ENCODE data around the gene ZNF687.

Gene ZNF687

GRCh38 chr1:151281225-151281968 lies 702 bp upstream of the ZNF687 start:
- peak overlapping the region; percentile 35 for H2AFZ ChIP-seq (ENCODE audit: low read length, unreplicated experiment)
- H3K79me2 ChIP-seq (ENCODE audit: control insufficient read depth, insufficient read depth, low read length, unreplicated experiment), result peaks cover 20% of the 10 kb centered on the region
- H3K27me3 ChIP-seq (ENCODE audit: insufficient read depth, low read length), result no peaks in the 10 kb centered on the region
- H3K27ac ChIP-seq (ENCODE audit: low read depth, low read length), result peak overlapping the region; percentile 94
- no peaks in the 10 kb centered on the region; the same call in 1 of the 2 replicates for H3K36me3 ChIP-seq (ENCODE audit: insufficient read depth, low read length)
- peak overlapping the region; percentile 81 for H3K4me3 ChIP-seq (ENCODE audit: low read depth, low read length)
- H3K4me1 ChIP-seq (ENCODE audit: control insufficient read depth, insufficient read depth, low read length, unreplicated experiment), result peaks cover 13% of the 10 kb centered on the region

- peaks cover 20% of the 10 kb centered on the region for H3K79me2 ChIP-seq (ENCODE audit: control insufficient read depth, insufficient read depth, low read length, unreplicated experiment)
- no peaks in the 10 kb centered on the region; the same call in 1 of the 2 replicates for H3K36me3 ChIP-seq (ENCODE audit: insufficient read depth, low read length)
- peak overlapping the region; percentile 94 for H3K27ac ChIP-seq (ENCODE audit: low read depth, low read length)
- H3K4me1 ChIP-seq (ENCODE audit: control insufficient read depth, insufficient read depth, low read length, unreplicated experiment), result peaks cover 13% of the 10 kb centered on the region
- peak overlapping the region; percentile 81 for H3K4me3 ChIP-seq (ENCODE audit: low read depth, low read length)
- H3K27me3 ChIP-seq (ENCODE audit: insufficient read depth, low read length), result no peaks in the 10 kb centered on the region
- peak overlapping the region; percentile 73 for H2AFZ ChIP-seq (ENCODE audit: low read length, unreplicated experiment)
These were observed 1.0 kb downstream of the ZNF687 start for GRCh38 chr1:151282883-151283725.

- Histone ChIP-seq H3K27ac (ENCODE audit: low read depth, low read length) (no peak overlapping the region), H3K27me3 (ENCODE audit: insufficient read depth, low read length) (no peaks in the 10 kb centered on the region), H2AFZ (ENCODE audit: low read length, unreplicated experiment) (no peak overlapping the region), H3K4me1 (ENCODE audit: control insufficient read depth, insufficient read depth, low read length, unreplicated experiment) (peaks cover 13% of the 10 kb centered on the region), H3K4me3 (ENCODE audit: low read depth, low read length) (peak overlapping the region; percentile 81), H3K36me3 (ENCODE audit: insufficient read depth, low read length) (no peaks in the 10 kb centered on the region; the same call in 1 of the 2 replicates), H3K79me2 (ENCODE audit: control insufficient read depth, insufficient read depth, low read length, unreplicated experiment) (peaks cover 20% of the 10 kb centered on the region)
These were observed 2.0 kb downstream of the ZNF687 start for GRCh38 chr1:151284013-151284577.

DNA sequence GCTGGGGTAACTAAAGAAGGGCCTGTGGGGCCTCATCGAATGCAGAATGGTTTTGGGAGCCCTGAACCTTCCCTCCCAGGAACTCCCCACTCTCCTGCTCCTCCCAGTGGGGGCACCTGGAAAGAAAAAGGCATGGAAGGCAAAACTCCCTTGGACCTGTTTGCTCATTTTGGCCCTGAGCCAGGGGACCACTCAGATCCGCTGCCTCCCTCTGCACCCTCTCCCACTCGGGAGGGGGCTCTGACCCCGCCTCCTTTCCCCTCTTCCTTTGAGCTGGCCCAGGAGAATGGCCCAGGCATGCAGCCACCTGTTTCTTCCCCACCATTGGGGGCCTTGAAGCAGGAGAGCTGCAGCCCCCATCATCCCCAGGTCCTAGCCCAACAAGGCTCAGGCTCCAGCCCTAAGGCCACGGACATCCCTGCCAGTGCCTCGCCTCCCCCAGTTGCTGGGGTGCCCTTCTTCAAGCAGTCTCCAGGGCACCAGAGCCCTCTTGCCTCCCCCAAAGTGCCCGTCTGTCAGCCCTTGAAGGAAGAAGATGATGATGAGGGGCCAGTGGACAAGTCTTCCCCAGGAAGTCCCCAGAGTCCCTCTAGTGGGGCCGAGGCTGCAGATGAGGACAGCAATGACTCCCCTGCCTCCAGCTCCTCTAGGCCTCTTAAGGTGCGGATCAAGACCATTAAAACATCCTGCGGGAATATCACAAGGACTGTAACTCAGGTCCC lies 4.7 kb downstream of the ZNF687 start:
- no peaks in the 10 kb centered on the region for H3K27me3 ChIP-seq (ENCODE audit: insufficient read depth, low read length)
- H2AFZ ChIP-seq (ENCODE audit: low read length, unreplicated experiment), result no peak overlapping the region
- peaks cover 13% of the 10 kb centered on the region for H3K4me1 ChIP-seq (ENCODE audit: control insufficient read depth, insufficient read depth, low read length, unreplicated experiment)
- peaks cover 20% of the 10 kb centered on the region for H3K79me2 ChIP-seq (ENCODE audit: control insufficient read depth, insufficient read depth, low read length, unreplicated experiment)
- H3K36me3 ChIP-seq (ENCODE audit: insufficient read depth, low read length), result no peaks in the 10 kb centered on the region; the same call in 1 of the 2 replicates
- H3K4me3 ChIP-seq (ENCODE audit: low read depth, low read length), result no peak overlapping the region
- H3K27ac ChIP-seq (ENCODE audit: low read depth, low read length), result no peak overlapping the region

DNA sequence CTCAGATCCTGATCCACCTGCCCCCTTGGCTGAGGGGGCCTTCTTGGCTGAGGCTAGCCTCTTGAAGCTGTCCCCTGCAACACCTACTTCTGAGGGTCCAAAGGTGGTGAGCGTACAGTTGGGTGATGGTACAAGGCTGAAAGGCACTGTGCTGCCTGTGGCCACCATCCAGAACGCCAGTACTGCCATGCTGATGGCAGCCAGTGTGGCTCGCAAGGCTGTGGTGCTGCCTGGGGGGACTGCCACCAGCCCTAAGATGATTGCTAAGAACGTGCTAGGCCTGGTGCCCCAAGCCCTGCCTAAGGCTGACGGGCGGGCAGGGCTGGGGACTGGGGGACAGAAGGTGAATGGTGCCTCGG lies 5.2 kb downstream of the ZNF687 start:
- no peak overlapping the region for H2AFZ ChIP-seq (ENCODE audit: low read length, unreplicated experiment)
- peaks cover 20% of the 10 kb centered on the region for H3K79me2 ChIP-seq (ENCODE audit: control insufficient read depth, insufficient read depth, low read length, unreplicated experiment)
- no peaks in the 10 kb centered on the region; the same call in 1 of the 2 replicates for H3K36me3 ChIP-seq (ENCODE audit: insufficient read depth, low read length)
- peaks cover 13% of the 10 kb centered on the region for H3K4me1 ChIP-seq (ENCODE audit: control insufficient read depth, insufficient read depth, low read length, unreplicated experiment)
- H3K27me3 ChIP-seq (ENCODE audit: insufficient read depth, low read length), result no peaks in the 10 kb centered on the region
- H3K27ac ChIP-seq (ENCODE audit: low read depth, low read length), result no peak overlapping the region
- H3K4me3 ChIP-seq (ENCODE audit: low read depth, low read length), result no peak overlapping the region

DNA sequence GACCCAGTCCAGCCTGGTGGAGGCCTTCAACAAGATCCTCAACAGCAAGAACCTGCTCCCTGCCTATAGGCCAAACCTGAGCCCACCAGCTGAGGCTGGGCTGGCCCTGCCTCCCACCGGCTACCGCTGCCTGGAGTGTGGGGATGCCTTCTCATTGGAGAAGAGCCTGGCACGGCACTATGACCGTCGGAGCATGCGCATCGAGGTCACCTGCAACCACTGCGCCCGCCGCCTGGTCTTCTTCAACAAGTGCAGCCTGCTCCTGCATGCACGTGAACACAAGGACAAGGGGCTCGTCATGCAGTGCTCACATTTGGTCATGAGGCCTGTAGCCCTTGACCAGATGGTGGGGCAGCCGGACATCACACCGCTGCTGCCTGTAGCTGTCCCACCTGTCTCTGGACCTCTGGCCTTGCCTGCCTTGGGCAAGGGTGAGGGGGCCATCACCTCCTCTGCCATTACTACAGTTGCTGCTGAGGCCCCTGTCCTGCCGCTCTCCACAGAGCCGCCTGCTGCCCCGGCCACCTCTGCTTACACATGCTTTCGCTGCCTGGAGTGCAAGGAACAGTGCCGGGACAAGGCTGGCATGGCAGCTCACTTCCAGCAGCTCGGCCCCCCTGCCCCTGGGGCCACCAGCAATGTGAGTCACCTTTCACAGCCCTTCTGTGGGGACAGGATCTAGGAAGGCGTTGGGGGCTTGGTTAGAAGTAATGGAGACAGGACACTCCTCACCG lies 5.8 kb downstream of the ZNF687 start:
- H3K27me3 ChIP-seq (ENCODE audit: insufficient read depth, low read length), result no peaks in the 10 kb centered on the region
- no peaks in the 10 kb centered on the region; the same call in 1 of the 2 replicates for H3K36me3 ChIP-seq (ENCODE audit: insufficient read depth, low read length)
- H2AFZ ChIP-seq (ENCODE audit: low read length, unreplicated experiment), result no peak overlapping the region
- peaks cover 16% of the 10 kb centered on the region for H3K79me2 ChIP-seq (ENCODE audit: control insufficient read depth, insufficient read depth, low read length, unreplicated experiment)
- no peak overlapping the region for H3K27ac ChIP-seq (ENCODE audit: low read depth, low read length)
- H3K4me1 ChIP-seq (ENCODE audit: control insufficient read depth, insufficient read depth, low read length, unreplicated experiment), result peaks cover 13% of the 10 kb centered on the region
- no peak overlapping the region for H3K4me3 ChIP-seq (ENCODE audit: low read depth, low read length)

- H3K4me1 ChIP-seq (ENCODE audit: control insufficient read depth, insufficient read depth, low read length, unreplicated experiment), result peaks cover 8% of the 10 kb centered on the region
- H3K79me2 ChIP-seq (ENCODE audit: control insufficient read depth, insufficient read depth, low read length, unreplicated experiment), result peaks cover 11% of the 10 kb centered on the region
- H3K36me3 ChIP-seq (ENCODE audit: insufficient read depth, low read length), result no peaks in the 10 kb centered on the region; the same call in 1 of the 2 replicates
- no peak overlapping the region for H3K4me3 ChIP-seq (ENCODE audit: low read depth, low read length)
- no peak overlapping the region for H2AFZ ChIP-seq (ENCODE audit: low read length, unreplicated experiment)
- H3K27ac ChIP-seq (ENCODE audit: low read depth, low read length), result no peak overlapping the region
- no peaks in the 10 kb centered on the region for H3K27me3 ChIP-seq (ENCODE audit: insufficient read depth, low read length)
These were observed 6.4 kb downstream of the ZNF687 start for GRCh38 chr1:151288502-151288901.

DNA sequence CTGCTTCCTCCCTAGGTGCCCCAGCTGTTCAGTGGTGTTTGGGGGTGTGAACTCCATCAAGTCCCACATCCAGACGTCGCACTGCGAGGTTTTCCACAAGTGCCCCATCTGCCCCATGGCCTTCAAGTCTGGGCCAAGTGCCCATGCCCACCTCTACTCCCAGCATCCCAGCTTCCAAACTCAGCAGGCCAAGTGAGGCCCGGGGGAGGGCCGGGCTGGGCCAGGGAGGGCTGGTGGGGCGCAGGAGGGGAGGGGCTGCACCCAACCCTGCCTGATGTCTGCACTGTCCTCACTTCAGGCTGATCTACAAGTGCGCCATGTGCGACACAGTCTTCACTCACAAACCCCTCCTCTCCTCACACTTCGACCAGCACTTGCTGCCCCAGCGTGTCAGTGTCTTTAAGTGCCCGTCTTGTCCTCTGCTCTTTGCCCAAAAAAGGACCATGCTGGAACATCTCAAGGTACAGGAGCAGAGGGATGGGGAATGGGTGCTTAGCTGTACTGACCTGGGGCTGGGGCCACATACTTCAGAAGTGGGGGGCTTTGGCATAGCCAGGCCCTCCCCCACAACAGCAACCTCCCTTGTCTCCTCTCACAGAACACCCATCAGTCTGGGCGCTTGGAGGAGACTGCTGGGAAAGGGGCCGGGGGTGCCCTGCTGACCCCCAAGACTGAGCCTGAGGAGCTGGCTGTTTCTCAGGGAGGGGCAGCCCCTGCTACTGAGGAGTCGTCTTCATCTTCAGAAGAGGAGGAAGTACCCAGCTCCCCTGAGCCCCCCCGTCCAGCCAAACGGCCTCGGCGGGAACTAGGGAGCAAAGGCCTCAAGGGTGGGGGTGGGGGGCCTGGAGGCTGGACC lies 7.2 kb downstream of the ZNF687 start:
- Histone ChIP-seq H3K27ac (ENCODE audit: low read depth, low read length) (no peak overlapping the region), H3K4me3 (ENCODE audit: low read depth, low read length) (no peak overlapping the region), H3K79me2 (ENCODE audit: control insufficient read depth, insufficient read depth, low read length, unreplicated experiment) (peaks cover 3% of the 10 kb centered on the region), H3K27me3 (ENCODE audit: insufficient read depth, low read length) (no peaks in the 10 kb centered on the region), H3K36me3 (ENCODE audit: insufficient read depth, low read length) (peaks cover 2% of the 10 kb centered on the region; the same call in 1 of the 2 replicates), H3K4me1 (ENCODE audit: control insufficient read depth, insufficient read depth, low read length, unreplicated experiment) (no peaks in the 10 kb centered on the region), H2AFZ (ENCODE audit: low read length, unreplicated experiment) (no peak overlapping the region)

DNA sequence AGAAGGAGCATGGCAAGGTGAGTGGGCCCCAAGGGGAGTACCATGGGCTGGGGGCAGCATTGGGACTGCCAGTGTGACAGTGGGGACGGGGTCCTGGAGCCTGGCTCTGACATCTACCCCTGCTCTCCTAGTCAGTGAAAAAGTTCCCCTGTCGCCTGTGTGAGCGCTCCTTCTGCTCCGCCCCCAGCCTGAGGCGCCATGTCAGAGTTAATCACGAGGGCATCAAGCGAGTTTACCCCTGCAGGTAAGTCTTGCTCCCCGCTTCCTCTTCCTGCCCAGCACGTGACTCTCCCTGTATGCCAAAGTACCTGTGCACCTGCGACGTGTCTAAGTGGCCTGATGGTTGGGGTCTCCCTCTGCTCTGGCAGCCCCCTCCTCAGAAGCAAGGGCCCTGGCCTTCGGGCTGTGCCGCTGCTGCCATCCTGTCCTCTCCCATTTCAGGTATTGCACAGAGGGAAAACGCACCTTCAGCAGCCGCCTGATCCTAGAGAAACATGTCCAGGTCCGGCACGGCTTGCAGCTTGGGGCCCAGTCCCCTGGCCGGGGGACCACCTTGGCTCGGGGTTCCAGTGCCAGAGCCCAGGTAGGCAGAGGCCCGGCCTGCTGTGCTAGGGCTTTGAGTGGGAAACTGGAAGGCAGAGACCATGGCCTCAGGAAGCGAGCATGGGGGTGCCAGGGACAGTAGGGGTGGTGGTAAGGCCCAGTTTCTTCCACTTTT lies 8.1 kb downstream of the ZNF687 start:
- no peaks in the 10 kb centered on the region for H3K4me1 ChIP-seq (ENCODE audit: control insufficient read depth, insufficient read depth, low read length, unreplicated experiment)
- H3K36me3 ChIP-seq (ENCODE audit: insufficient read depth, low read length), result peaks cover 4% of the 10 kb centered on the region; the same call in 1 of the 2 replicates
- no peak overlapping the region for H3K27ac ChIP-seq (ENCODE audit: low read depth, low read length)

More for the DNA sequence above, 8.1 kb downstream of the ZNF687 start:
- Histone ChIP-seq H3K27me3 (ENCODE audit: insufficient read depth, low read length) (no peaks in the 10 kb centered on the region), H2AFZ (ENCODE audit: low read length, unreplicated experiment) (no peak overlapping the region), H3K4me3 (ENCODE audit: low read depth, low read length) (no peak overlapping the region), H3K79me2 (ENCODE audit: control insufficient read depth, insufficient read depth, low read length, unreplicated experiment) (no peaks in the 10 kb centered on the region)
